ENCODE measurements around the gene ZMIZ1.
"Not testable (repeated sequence)": the region's sequence is repeated elsewhere in the genome, so short reads cannot be mapped to it uniquely, and the experiment has no call there.

ZMIZ1 gene

DNA sequence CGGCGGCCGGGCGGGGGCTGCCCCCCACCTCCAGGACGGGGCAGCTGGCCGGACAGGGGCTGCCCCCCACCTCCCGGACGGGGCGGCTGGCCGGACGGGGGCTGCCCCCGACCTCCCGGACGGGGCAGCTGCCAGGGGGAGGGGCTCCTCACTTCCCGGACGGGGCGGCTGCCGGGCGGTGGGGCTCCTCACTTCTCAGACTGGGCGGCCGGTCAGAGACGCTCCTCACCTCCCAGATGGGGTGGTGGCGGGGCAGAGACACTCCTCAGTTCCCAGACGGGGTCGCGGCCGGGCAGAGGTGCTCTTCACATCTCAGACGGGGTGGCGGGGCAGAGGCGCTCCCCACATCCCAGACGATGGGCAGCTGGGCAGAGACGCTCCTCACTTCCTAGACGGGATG, 210.3 kb downstream of the ZMIZ1 start:
- not testable (repeated sequence) for DNase-seq

DNA sequence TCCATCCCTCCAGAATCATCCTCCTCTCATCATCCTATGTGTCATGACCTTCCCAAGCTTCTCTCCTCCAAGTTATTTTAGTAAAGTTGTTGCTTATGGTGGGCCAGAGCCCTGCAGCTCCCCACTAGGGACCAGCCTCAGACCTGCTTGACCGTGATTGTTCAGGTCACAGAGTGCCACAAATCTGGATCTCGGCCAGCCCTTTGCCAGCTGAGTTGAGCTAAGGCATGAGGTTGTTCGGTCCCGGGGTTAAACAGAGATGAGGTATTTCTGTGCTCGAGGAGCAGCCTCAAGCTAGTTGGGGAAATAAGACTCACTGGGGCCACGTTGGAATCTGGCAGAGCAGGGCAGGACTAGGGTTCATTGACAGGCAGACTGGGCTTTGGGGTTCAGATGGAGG, 212.2 kb downstream of the ZMIZ1 start:
- no peak for DNase-seq

DNA sequence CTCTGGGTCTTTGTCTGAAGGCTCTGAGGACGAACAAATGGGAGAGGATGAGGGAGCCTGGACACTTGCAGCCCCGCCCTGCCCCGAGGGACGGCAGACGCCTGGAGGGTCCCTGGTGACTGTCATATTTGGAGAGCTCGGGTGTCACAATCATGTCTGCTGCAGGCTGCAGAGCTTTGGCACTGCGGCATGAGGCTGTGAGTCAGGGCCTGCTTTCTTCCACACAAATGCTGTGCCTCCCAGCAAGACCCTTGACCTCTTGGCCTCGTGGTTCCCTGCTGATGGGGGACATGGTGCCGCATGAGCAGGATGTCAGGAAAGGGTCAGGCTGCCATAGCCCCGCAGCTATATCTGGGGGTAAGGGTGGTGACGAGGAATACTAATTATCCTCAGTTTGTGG, 213.6 kb downstream of the ZMIZ1 start:
- no peak for DNase-seq

DNA sequence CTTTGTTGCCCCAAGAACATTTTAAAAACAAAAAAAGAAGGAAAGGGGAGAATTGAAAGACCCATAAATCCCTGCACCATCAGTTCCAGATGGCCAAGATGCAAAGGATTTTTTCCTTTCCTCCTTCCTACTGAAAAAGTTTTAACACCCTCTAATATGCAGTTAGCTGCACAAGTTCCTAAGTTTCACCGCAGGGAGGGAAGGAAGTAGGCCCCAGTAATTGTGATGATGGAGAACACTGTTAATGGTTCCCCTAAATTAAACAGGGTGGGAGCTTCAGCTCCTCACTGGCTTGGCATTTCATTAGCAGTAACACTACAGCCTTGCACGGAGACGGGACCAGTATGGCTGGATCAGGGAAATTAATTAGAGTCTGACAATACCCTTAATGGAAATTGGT, 214.8 kb downstream of the ZMIZ1 start:
- no peak for DNase-seq

DNA sequence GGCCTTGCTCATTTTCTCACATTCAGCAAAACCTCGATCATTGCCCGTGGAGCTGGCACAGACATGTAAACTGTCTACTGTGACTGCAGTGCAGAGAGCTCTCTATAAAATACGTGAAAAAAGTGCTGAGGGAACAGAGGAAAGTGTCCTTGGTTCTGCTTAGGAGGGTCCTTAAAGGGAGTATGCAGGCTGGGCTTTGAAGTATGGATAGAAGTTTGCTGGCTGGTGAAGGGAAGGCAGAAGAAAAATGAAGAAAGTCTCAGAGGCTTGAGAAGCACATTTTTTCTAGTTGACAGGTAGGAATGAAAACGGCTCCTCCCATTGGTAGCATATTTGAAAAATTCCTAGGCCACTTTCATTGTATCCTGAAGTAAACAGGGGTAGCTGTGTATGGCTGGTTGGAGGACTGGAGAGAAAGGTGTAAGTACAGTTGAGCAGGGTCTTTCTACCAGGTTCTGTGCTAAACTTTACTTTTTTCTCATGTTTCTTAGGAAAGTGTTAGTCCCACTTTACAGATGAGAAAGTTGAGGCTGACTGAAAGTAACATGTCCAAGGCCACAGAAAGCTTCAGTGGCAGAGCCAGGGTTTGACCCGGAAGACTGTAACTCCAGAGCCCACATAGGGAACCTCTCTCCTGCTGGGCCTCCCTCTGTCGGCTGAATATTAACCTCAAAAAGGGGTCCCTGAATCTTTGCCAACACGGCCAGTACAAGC, 215.5 kb downstream of the ZMIZ1 start:
- DNase-seq = no peak

DNA sequence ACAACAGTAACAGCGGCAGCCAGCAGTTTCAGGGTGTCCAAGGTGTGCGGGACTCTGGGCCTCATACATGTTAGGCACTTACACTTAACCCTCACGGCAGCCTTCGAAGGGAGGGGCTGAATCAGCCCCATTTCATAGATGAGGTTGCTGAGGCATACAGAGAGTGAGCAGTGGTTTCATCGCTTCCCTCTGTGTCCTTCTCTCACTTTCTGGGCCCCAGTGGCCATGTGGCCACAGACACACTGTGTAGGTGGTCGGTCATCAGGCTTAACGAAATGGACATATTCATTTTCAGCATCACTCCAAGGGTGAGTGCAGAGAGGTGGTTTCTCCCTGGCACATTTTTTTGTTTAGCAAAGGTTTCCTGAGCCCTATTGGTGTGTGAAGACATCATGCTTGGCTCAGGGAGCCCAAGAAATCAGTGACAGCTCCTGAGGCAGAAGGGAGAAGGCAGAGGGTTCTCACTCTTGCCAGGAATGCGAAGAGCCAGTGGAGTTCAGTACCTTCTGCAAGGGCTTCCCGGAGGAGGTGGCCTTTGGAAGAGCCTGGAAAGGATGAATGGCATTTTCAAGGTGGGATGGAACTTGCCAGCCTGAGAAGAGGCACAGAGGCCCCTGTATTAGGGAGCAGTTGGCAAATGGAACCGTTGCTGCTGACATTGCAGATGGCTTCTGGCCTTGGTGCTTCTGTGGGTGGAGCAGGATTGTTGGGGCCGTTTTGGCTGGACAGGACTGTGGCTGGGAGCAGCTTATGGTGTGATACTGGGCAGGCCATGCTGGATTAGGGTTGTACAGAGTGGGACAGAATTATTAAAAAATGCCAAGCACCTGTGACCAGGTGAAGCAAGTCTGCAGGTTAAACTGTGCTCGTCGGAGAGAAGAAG, 216.8 kb downstream of the ZMIZ1 start:
- no peak for DNase-seq

DNA sequence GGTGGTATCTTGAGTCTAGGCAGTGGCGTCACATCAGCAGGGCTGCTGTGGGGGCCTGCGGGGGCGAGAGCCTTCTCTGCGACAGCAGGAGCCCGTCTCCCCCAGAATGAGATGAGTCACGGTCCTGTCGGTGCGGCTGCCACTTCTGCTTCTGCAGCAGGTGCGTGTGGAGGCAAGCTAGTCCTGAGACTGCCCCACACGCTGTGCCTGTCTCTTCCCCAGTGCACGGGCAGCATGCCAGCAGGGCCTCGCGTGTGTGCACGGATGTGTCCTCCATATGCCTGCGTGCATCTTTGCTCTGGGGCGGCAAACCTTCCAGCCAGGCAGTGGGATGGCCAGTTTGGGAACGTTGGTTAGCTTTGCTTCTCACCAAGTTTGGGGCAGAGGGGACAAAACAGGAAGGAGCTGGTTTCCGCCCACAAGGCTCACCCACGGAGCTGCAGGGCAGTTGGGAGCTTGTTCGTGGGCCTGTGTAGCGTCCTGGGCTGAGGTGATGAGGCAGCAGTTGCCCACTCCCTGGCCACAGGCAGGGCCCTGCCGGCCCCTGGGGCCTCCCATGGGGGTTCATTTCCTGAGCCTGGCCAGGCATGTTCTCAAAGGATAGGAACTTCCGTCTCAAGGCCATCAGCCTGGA, 217.7 kb downstream of the ZMIZ1 start:
- peak in 42 of 56 donors; percentile 30 to 86 (median 64) for DNase-seq

DNA sequence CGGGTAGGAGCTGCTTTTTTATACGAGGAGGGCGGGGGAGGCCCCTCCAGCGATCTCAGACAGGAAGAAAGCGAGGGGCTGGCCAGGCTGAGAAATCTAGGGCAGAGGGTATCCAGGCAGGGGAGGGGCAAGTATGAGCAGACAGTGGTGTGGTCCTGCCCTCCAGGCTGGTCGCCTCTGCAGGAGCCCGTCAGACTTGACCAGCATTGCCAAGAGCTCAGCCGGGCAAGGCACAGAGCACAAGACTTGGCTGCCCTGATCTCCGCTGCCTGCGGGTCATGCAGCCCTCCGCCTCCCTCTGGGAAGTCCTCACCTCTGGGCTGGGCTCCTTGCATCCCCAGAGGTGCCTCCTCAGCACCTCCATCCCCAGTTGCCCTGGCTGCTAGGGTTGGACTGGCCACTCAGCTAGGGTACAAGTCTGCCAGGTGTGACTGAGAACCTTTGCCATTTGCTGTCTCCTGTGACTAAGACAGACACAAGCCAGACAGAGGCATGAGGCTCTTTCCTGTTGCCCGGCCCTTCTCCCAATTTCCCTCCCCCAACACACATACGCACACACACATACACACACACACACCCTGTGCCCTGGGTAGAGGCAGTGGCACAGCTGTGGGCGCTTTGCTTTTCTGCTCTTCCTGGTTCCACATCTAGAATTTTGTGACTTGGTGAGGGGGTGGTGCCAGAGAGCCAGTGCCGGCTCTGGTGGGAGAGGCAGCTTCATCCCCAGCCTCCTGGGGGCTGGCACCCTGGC, 219.4 kb downstream of the ZMIZ1 start:
- DNase-seq = no peak

DNA sequence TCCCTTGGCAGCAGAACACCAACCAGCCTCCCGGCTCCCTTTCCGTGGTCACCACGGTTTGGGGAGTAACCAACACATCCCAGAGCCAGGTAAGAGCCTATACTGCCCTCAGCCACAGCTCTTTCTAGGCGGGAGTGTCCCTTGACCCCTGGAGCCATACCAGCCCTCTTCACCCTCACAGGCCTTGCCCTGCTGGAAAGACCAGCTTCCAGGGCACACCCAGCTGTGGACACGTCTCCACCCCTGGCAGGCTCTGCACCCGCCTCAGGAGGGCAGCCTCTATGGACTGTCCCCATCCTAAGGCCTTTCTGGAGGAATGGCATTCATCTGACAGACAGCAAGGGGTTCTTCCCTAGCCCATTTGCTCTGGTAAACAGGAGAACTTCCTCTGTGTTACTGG, 221.0 kb downstream of the ZMIZ1 start:
- DNase-seq = no peak

DNA sequence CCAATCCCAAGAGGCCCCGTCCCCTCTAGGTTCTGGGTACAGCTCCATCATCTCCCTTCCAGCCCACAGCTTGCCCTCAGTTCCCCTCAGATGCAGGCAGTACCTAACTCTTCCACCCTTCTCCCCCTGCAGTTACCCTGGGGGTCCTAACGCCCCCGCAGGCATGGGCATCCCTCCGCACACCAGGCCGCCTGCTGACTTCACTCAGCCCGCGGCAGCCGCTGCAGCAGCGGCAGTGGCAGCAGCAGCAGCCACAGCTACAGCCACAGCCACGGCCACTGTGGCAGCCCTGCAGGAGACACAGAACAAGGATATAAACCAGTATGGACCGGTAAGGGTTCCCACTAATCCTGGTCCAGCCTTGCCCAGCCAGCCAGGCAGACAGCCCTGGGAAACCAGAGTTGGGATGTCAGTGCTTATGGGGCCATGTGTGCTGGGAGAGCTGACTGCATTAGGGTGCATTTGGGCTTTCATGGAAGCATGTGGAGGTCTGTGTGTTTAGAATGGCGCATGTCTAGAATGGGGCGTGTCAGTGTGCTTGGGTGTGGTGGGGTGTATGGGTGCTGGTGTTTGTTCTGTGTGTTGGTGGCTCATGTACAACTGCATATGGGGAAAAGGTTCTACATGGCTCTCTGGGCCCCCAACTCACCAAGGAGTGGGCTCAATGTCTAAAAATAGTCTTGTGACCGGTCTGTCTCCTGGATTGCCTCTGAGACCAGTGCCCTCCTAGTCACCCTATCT, 223.4 kb downstream of the ZMIZ1 start:
- DNase-seq = no peak

DNA sequence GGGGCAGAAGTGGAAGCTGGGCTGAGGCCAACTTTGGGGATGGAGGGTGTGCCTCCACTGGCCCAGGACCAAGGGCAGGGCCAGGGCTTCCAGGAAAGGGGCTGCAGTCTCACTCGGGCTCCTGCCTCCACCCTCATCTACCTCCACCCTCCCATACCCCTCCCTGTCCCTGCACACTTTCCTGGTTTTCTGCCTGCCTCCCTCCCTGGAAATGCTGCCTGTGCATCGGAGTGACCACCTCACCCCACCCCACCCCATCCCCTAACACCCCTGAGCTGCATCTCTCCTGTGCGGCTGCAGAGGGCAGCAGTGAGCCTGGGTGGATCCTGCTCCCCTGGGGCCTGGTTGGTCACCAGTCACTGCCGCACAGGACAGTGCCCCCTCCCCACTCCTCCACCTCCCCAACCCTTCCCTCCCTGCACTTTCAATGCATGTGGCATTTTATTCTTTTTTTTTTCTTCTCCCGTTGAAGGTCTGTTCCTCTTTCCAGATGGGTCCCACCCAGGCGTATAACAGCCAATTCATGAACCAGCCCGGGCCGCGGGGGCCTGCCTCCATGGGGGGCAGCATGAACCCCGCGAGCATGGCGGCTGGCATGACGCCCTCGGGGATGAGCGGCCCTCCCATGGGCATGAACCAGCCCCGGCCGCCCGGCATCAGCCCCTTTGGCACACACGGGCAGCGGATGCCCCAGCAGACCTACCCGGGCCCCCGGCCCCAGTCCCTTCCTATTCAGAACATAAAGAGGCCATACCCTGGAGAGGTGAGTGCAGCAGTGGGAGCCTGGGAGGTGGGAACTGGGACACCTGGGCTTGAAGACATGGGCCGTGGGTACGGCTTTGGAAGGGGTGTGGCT, 224.4 kb downstream of the ZMIZ1 start:
- peak in 5 of 56 donors; percentile 23 to 71 (median 35) for DNase-seq

DNA sequence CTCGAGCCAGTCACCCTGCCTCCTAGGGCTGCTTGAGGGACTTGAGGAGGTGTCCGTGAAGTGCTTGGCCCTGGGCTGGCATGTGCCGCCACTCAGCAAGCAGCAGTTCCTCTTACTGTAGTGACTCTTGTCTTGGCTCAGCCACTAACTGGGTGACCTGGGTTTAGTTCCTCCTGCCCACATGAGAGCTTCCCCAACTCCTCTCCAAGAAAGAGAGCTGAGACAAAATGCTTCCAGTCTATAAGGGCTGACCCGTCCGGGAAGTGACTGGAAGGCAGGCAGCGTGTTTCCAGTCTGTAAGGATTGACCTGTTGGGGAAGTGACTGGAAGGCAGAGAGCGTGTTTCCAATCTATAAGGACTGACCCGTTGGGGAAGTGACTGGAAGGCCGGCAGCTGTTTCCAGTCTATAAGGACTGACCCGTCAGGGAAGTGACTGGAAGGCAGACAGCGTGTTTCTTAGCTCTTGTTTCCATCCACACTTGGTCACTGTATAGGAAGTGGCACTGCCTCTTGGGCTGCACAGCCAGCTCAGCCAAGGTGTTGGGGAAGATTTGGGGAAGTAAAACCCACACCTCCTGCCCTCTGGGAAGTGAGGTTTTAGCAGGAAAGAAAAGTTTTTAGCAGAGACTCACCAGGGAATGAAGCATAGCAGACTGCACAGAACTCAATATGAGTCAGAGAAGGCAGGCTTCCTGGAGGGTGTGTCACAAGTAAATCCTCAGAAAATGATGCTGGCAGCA, 225.2 kb downstream of the ZMIZ1 start:
- peak in 4 of 56 donors; percentile 23 to 60 (median 42) for DNase-seq

DNA sequence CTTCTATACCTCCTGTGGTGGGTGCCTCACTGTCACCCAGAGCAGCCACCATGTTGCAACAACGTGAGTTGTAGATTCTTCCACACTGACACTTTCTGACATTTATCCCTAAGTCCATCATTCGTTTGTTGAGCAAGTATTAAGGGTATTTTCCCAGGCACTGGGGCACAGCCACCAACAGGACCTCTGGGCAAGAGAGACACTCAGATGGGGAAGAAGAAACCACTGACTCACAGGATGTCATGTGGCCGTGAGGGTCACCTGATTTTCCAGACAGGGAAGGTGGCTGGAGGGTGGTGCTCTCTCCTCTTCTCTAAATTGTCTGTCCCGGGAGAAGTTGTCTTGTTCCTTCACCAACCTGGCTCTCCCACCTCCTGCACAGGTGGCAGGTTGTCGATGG, 226.8 kb downstream of the ZMIZ1 start:
- DNase-seq = peak in 5 of 56 donors; percentile 13 to 47 (median 32)

DNA sequence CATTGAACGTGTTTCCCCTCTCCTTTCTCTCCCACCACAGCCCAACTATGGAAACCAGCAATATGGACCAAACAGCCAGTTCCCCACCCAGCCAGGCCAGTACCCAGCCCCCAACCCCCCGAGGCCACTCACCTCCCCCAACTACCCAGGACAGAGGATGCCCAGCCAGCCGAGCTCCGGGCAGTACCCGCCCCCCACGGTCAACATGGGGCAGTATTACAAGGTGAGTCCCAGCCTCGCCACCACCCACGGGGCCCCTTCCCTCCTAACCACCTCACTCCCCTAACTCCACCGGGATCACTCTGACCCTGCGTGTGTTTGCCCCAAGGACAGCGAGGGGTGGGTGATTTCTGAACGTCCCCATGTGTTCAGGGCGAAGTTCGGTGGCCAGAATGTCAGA, 227.7 kb downstream of the ZMIZ1 start:
- no peak for DNase-seq

DNA sequence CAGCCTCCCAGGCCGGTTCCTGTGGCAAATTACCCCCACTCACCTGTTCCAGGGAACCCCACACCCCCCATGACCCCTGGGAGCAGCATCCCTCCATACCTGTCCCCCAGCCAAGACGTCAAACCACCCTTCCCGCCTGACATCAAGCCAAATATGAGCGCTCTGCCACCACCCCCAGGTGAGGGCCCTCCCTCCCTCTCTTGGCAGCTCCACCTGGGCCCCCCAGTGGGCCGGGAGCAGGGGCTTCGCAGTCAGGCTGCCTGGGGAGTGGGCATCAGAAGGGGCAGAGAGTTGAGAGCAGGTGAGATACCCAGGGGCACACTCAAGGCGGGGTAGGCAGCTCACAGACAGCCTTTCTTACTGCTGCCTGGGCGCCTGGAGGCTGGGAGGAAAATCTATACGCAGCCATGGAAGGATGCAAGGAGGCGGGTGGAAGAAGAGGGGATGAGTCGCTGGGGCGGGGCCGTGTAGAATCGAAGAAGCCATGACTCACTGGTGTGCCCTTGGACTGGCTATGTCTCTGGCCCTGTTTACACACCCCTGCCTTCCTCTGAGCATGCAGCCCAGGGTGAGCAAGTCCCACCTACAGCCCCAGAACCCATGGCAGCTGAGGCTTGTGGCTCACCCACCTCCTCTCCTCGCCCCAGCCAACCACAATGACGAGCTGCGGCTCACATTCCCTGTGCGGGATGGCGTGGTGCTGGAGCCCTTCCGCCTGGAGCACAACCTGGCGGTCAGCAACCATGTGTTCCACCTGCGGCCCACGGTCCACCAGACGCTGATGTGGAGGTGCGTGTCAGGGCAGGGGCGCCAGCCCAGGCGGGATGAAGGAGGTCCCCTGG, 229.9 kb downstream of the ZMIZ1 start:
- peak in 4 of 56 donors; percentile 27 to 63 (median 34) for DNase-seq

DNA sequence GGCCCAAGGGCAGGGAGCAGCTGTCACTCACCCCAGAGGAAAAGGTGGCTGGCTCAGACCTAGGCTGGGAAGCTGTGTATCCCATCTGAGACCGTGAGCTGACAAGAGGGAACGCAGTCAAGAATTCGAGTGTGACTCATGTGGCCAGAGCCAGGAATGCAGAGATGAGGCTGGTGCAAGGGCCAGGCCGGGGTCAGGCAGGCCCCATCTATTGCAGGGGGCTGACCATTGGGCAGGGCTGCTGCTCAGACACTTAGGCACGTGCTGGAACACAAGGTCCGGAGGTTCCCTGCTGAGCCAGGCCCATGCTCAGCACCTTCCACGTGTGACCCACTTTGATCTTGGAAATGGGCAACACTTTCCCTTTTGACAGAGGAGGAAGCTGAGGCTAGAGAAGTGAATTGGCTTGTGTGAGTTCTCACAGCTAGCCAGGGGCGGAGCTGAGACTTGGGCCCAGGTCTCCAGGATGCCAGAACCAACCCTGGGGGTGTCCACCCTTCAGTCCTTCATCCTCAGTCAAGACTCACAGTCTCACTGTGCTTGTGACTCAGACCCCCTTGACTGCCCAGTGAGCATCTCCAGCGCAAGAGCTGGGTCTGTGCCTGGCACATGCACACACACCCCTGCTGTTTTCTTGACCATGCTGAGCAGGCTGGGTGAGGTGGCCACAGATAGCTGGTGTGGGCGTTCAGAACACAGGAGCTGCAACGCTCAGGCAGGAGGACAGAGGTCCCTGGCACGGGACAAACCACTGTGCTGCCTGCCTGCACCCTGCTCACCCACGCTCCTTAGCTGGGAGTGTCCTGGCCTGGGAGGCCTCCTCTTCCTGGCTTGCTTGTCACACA, 230.9 kb downstream of the ZMIZ1 start:
- DNase-seq = no peak

DNA sequence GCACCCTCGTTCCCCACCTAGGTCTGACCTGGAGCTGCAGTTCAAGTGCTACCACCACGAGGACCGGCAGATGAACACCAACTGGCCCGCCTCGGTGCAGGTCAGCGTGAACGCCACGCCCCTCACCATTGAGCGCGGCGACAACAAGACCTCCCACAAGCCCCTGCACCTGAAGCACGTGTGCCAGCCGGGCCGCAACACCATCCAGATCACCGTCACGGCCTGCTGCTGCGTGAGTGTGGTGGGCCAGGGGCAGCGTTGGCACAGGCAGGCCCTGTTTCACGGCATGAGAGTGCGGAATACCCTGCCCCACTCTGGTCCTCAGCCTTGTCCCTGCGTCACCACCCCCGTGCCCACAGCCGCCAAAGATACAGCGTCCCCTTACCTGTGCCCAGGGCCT, 231.9 kb downstream of the ZMIZ1 start:
- DNase-seq = no peak
